Cardiac ventricle fibroblast (primary cell): ENCODE measurements around the gene SIX6. TPM values are rescaled to one million over a fixed set of nuclear protein-coding genes. Genes with fewer than 3 reads are reported as not detected.

ENCODE experiments used
- total RNA-seq: library from RNA; depleted of rRNA; stranded (reverse); fragments of >200 nt; gene quantifications from 2 replicates; pipeline ENCODE4 v1.2.3, GENCODE V29; 2015

Gene SIX6
- not detected in 2 replicates for total RNA-seq

DNA sequence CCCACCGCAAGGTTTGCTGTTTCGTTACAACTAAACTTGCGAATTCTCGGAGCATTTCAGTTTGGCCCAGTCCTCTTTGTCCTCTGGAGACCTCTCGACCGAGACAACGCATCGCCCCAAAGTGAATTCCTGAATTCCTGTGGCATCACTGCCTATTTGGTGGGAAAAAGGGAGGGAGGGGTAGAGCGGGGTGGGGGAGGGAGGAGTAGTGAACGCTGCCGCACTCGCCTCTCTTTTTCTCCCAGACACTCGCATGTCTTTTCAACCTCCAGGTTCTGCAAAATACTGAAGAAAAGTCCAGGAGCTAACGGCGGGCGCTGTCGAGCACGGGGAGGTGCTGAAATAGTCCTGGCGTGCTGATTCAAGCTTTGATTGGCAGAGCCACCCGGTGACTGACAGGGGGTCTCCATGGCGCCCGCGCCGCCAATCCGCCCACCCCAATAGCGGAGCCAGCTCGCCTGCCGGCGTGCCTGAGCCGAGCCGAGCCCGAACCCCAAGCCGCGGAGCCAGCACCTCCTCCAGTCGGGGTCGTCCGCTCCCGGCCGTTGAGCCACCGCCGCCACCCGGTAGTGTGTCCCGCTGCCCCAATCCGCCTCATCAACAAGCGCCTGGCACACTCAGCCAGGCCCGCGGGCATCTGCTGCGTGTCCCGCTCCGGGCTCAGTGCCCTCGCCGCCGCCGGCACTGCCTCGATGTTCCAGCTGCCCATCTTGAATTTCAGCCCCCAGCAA is at the start of gene SIX6:
Gene SIX6, plus strand, starts transcription at position 440 of the 731 bp plus-strand sequence. Its CDS starts 253 bp downstream, at position 693.

DNA sequence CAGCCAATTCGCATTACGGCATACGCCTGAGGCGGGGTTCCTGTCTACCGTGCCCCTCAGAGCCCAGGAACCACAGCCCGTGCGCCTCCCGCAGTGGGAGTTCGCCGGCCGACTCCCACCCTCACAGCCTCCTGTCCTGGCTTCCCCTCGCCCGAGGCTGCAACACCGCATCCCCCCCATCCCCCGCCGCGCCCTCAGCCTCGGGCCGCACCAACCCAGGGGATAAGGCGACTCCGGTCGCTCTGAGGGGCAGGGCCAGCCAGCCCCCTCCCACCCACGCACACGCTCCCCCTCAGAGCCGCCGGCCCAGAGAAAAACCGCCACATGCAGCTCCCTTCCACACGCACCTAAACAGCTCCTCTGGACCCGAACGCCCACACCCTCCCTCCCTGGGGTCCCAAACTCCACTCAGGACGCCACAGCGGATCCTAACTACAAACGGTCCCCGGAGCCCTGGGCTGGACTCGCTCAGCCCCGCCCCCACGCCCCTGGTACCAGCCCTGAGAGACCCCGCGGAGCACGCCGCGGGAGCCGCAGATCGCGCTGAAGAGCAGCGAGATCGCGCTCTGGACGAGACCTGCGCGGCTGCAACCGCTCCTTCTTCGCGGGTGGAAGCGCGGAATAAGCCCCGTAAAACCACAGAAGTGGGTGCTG is 23.2 kb upstream of the SIX6 start, which contains the start of gene C14orf39:
Gene C14orf39, minus strand, starts transcription at position 466 of the 654 bp plus-strand sequence. CDS start 985 bp downstream, outside the sequence.

Other genes with a start within 250 kb of the SIX6 start
- gene C14orf39, start 23.1 kb upstream of the SIX6 start, total RNA-seq = not detected in 2 replicates
- gene SIX1, start 140.3 kb downstream of the SIX6 start, total RNA-seq = 0.12 and 0.20 TPM in 2 replicates
- 4.0 and 4.4 TPM in 2 replicates for gene SIX4, start 215.2 kb downstream of the SIX6 start, total RNA-seq
- gene MNAT1, start 225.6 kb downstream of the SIX6 start, total RNA-seq = 12.0 and 15.3 TPM in 2 replicates